SK-N-SH treated with all-trans-retinoic acid at 6 μM for 48 hours (cell line): ENCODE data around the gene ZBTB39.

Source experiments
- ATAC-seq: fragments of 200-7000 bp; cut with Tn5 transposase; 3 replicates; pipeline ENCODE4 v1.9.1; 2020; ENCODE audit warnings: mild to moderate bottlenecking, moderate library complexity
- BACH2 ChIP-seq: fragments of 250-450 bp; sonication (Bioruptor Pico); IDR thresholded peaks from 2 replicates; pipeline ENCODE4 v1.9.0; 2021; ENCODE audit warnings: mild to moderate bottlenecking, borderline replicate concordance
- CREB5 ChIP-seq: fragments of 250-450 bp; sonication (Bioruptor Pico); IDR thresholded peaks from 2 replicates; pipeline ENCODE4 v1.5.1; 2020; ENCODE audit warnings: low read depth, mild to moderate bottlenecking, moderate library complexity
- CSDC2 ChIP-seq: fragments of 250-450 bp; sonication (Bioruptor Pico); IDR thresholded peaks from 2 replicates; pipeline ENCODE4 v1.5.0; 2020; ENCODE audit warnings: mild to moderate bottlenecking, moderate library complexity
- CSRNP3 ChIP-seq: fragments of 250-450 bp; sonication (Bioruptor Pico); IDR thresholded peaks from 2 replicates; pipeline ENCODE4 v1.5.1; 2021; ENCODE audit warnings: mild to moderate bottlenecking, moderate library complexity
- ESRRG ChIP-seq: fragments of 250-450 bp; sonication (Bioruptor Pico); IDR thresholded peaks from 2 replicates; pipeline ENCODE4 v1.6.1; 2021; ENCODE audit warnings: mild to moderate bottlenecking
- OSR1 ChIP-seq: fragments of 250-450 bp; sonication (Bioruptor Pico); IDR thresholded peaks from 2 replicates; pipeline ENCODE4 v1.8.0; 2022; ENCODE audit warnings: moderate library complexity, mild to moderate bottlenecking, inconsistent platforms
- PATZ1 ChIP-seq: fragments of 250-450 bp; sonication (Bioruptor Pico); IDR thresholded peaks from 2 replicates; pipeline ENCODE4 v1.8.0; 2020; ENCODE audit warnings: mild to moderate bottlenecking, moderate library complexity, borderline replicate concordance
- POU6F1 ChIP-seq: fragments of 250-450 bp; sonication (Bioruptor Pico); IDR thresholded peaks from 2 replicates; pipeline ENCODE4 v1.8.0; 2021; ENCODE audit warnings: low read depth, mild to moderate bottlenecking, moderate library complexity, borderline replicate concordance
- RARB ChIP-seq: fragments of 250-450 bp; sonication (Bioruptor Pico); IDR thresholded peaks from 2 replicates; pipeline ENCODE4 v1.8.0; 2021; ENCODE audit warnings: mild to moderate bottlenecking, moderate library complexity
- SNAI2 ChIP-seq: fragments of 250-450 bp; sonication (Bioruptor Pico); IDR thresholded peaks from 2 replicates; pipeline ENCODE4 v1.5.0; 2020; ENCODE audit warnings: mild to moderate bottlenecking, moderate library complexity
- TOX ChIP-seq: fragments of 250-450 bp; sonication (Bioruptor Pico); IDR thresholded peaks from 2 replicates; pipeline ENCODE4 v1.8.0; 2021; ENCODE audit warnings: mild to moderate bottlenecking, moderate library complexity, borderline replicate concordance
- TSHZ2 ChIP-seq: fragments of 250-450 bp; sonication (Bioruptor Pico); IDR thresholded peaks from 2 replicates; pipeline ENCODE4 v1.5.0; 2020; ENCODE audit warnings: mild to moderate bottlenecking, moderate library complexity
- ZC3H10 ChIP-seq: fragments of 250-450 bp; sonication (Bioruptor Pico); IDR thresholded peaks from 2 replicates; pipeline ENCODE4 v1.5.1; 2021; ENCODE audit warnings: mild to moderate bottlenecking, moderate library complexity
- ZFP3 ChIP-seq: fragments of 250-450 bp; sonication (Bioruptor Pico); IDR thresholded peaks from 2 replicates; pipeline ENCODE4 v1.5.0; 2020; ENCODE audit warnings: mild to moderate bottlenecking, moderate library complexity
- ZNF565 ChIP-seq: fragments of 450-650 bp; formaldehyde crosslinking; conservative IDR thresholded peaks from 2 replicates; pipeline ENCODE4 v1.5.0; 2020; ENCODE audit warnings: low read depth, mild to moderate bottlenecking, moderate library complexity
- ZNF8 ChIP-seq: fragments of 450-650 bp; formaldehyde crosslinking; IDR thresholded peaks from 2 replicates; pipeline ENCODE4 v1.5.0; 2020; ENCODE audit warnings: mild to moderate bottlenecking, moderate library complexity

Gene ZBTB39

GRCh38 chr12:56958422-56958821 lies 47.9 kb downstream of the ZBTB39 start:
- no peak for ATAC-seq
- TF ChIP-seq TSHZ2 = no peak

- TF ChIP-seq POU6F1 (CRISPR knock-in tag) (no peak), TOX (CRISPR knock-in tag) (no peak), OSR1 (CRISPR knock-in tag) (no peak), PATZ1 (CRISPR knock-in tag) (no peak), ZFP3 (CRISPR knock-in tag) (no peak), SNAI2 (CRISPR knock-in tag) (no peak), CSDC2 (CRISPR knock-in tag) (no peak), CREB5 (CRISPR knock-in tag) (no peak), ZNF565 (CRISPR knock-in tag) (no peak), ZNF8 (CRISPR knock-in tag) (no peak), ESRRG (no peak), CSRNP3 (no peak), RARB (no peak)
- ATAC-seq = no peak
Measured at GRCh38 chr12:56957229-56958052, 48.9 kb downstream of the ZBTB39 start, which contains the start of gene RDH16. RDH16 (minus strand) TSS chr12:56957608; CDS start chr12:56957462, 146 bp downstream.

- TF ChIP-seq BACH2 (CRISPR knock-in tag) = no peak
- TF ChIP-seq RARB = no peak
- TF ChIP-seq TOX (CRISPR knock-in tag) = no peak
- no peak for TF ChIP-seq CREB5 (CRISPR knock-in tag)
- no peak for TF ChIP-seq ZC3H10 (CRISPR knock-in tag)
- no peak for TF ChIP-seq ZNF8 (CRISPR knock-in tag)
- ATAC-seq = no peak
Measured at GRCh38 chr12:56955631-56956256, 50.6 kb downstream of the ZBTB39 start.
